Left lung (tissue), 10 donors: ENCODE measurements around the gene PLPPR5. TPM values are rescaled to one million over a fixed set of nuclear protein-coding genes. Genes with fewer than 3 reads are reported as not detected.

Experiments
- ATAC-seq: fragments of 200-7000 bp; cut with Tn5 transposase; one replicate; pipeline ENCODE4 v1.9.1; 2020; ENCODE audit warnings: moderate library complexity
- DNase-seq, 4 donors: peaks; one replicate each; pipeline ENCODE4 v3.0.0-alpha.2; 2013 to 2020
- H3K27ac ChIP-seq, 2 donors: fragments of 200-600 bp; sonication (generic) in 1 of 2; one replicate each; pipeline versions ENCODE4 v1.5.0 to v1.8.0; 2020 to 2021
- H3K27me3 ChIP-seq, 2 donors: fragments of 200-600 bp; sonication (generic) in 1 of 2; one replicate each; pipeline versions ENCODE4 v1.5.0 to v1.8.0; 2020 to 2021
- H3K36me3 ChIP-seq, 2 donors: fragments of 200-600 bp; sonication (generic) in 1 of 2; one replicate each; pipeline versions ENCODE4 v1.5.0 to v1.8.0; 2020 to 2021
- H3K4me1 ChIP-seq, 2 donors: fragments of 200-600 bp; one replicate each; pipeline ENCODE4 v1.8.0; 2021
- H3K4me3 ChIP-seq, 2 donors: fragments of 200-600 bp; sonication (generic) in 1 of 2; one replicate each; pipeline versions ENCODE4 v1.5.0 to v1.8.0; 2020 to 2021; ENCODE audit warnings: mild to moderate bottlenecking in 1 of 2
- H3K9me3 ChIP-seq, 2 donors: fragments of 200-600 bp; sonication (generic) in 1 of 2; one replicate each; pipeline versions ENCODE4 v1.5.0 to v1.8.0; 2020 to 2021
- intact Hi-C, 2 donors: fragments of 100-400 bp; cut with DNase I; formaldehyde crosslinking; loops; one replicate each; pipeline versions ENCODE4 v1.11.2 to v1.14.2; 2022
- polyA plus RNA-seq, 6 donors: library from polyadenylated mRNA; unstranded; fragments of 120-200 nt; gene quantifications; one replicate each; pipeline ENCODE4 v1.2.1, GENCODE V29; 2013; ENCODE audit not compliant: insufficient read length in 6 of 6
- total RNA-seq, 2 donors: library from RNA; stranded (reverse); fragmentation: NEBNext Ultra II Directional; extraction: Animal tissue kit (Norgen Biotek cat#: 25700); gene quantifications; one replicate each; pipeline ENCODE4 v1.2.1, GENCODE V29; 2021
- TF ChIP-seq, protein P1 (sequence below), 2 donors: fragments of 200-600 bp; sonication (generic) in 1 of 2; IDR thresholded peaks; one replicate each; pipeline versions ENCODE4 v1.5.0 to v1.8.0; 2021; ENCODE audit warnings: antibody characterized with exemption in 2 of 2
- donor health status: DM: no; HTN: yes; CAD: no.
- donor health status: DM: no; HTN: no; CAD: no.

The PLPPR5 gene
- total and polyA plus RNA-seq, 8 donors = 0.06 to 6.3 (median 3.5) TPM; not detected in 1

DNA sequence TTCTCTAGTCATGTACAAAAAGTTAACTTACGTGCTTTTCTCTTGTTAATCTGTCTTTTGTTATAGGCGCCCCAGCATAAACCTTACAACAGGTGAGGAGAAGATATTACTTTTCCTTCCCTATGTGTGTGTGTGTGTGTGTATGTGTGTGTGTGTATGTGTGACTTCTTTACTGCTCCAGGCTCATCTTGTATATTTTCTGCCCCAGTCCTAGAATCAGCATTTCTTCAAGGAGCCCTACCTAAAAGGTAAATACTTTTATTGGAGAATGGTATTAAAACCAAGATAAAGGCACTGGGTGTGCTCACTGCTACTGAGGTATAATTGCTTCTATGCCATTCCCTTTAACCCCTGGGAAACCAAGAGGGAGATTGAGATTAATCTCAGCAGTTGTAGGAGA, 129.8 kb downstream of the PLPPR5 start:
- H3K4me1 ChIP-seq = no peaks in the 10 kb centered on the region
- H3K9me3 ChIP-seq = no peaks in the 10 kb centered on the region
- ATAC-seq = no peak
- no peaks in the 10 kb centered on the region for H3K27me3 ChIP-seq
- H3K27ac ChIP-seq = no peak overlapping the region
- DNase-seq = no peak
- no peak overlapping the region for H3K4me3 ChIP-seq
- H3K36me3 ChIP-seq = no peaks in the 10 kb centered on the region
- intact Hi-C loops = no loop called here
- TF ChIP-seq, protein P1, sequence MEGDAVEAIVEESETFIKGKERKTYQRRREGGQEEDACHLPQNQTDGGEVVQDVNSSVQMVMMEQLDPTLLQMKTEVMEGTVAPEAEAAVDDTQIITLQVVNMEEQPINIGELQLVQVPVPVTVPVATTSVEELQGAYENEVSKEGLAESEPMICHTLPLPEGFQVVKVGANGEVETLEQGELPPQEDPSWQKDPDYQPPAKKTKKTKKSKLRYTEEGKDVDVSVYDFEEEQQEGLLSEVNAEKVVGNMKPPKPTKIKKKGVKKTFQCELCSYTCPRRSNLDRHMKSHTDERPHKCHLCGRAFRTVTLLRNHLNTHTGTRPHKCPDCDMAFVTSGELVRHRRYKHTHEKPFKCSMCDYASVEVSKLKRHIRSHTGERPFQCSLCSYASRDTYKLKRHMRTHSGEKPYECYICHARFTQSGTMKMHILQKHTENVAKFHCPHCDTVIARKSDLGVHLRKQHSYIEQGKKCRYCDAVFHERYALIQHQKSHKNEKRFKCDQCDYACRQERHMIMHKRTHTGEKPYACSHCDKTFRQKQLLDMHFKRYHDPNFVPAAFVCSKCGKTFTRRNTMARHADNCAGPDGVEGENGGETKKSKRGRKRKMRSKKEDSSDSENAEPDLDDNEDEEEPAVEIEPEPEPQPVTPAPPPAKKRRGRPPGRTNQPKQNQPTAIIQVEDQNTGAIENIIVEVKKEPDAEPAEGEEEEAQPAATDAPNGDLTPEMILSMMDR (IDR thresholded peaks at IDR 0.05) = no peak

DNA sequence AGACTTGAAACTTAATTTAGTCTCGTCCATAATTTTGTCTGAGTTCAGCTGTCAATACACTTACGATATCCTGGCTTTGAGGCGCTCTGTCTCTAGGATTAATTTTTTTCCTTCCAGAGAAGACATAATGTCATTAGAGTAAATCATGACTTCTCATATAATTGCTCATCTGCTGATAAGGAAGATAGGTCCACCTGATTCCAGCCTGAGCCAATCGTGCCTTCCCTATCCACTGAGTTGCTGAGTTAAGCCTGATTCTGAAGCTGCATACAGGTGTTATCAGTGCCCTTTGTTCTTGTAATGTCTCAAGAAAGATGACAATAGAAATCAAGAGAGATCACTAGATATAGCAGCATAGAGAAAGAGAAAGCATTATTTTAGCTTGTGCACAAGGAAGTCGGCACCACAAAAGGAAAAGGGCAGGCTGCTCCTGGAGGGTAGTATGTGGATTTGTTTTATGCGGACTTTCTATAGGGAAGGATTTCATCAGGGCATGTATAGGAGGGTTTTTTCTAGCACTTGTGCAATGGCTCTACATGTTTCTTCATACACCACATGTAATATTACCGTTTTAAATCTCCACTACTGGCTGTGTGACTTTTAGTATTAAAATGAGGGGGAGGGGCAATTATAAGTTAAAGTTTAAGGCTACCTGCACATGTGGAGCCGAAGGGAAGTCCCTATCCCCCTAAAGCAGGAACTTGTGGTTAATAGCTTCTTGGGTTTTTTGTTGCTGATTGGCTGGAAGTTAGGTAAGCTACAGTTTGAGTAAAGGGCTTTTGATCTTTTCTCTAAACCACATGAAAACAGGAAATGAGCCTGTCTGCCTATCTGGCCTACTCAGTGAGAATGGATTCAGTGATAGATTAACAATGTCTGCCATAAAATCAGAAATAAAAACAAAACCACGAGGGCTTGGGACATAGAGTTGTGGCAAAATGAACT, 133.4 kb downstream of the PLPPR5 start:
- Histone ChIP-seq H3K27me3 (no peaks in the 10 kb centered on the region), H3K9me3 (peaks cover 0 to 7% of the 10 kb centered on the region in 2 donors), H3K27ac (peak overlapping the region in 1 of 2 donors; percentile 39), H3K36me3 (no peaks in the 10 kb centered on the region), H3K4me1 (no peaks in the 10 kb centered on the region), H3K4me3 (no peak overlapping the region)
- no peak for ATAC-seq
- no peak for DNase-seq
- intact Hi-C loops = no loop called here
- TF ChIP-seq, protein P1 (IDR thresholded peaks at IDR 0.05) = no peak

DNA sequence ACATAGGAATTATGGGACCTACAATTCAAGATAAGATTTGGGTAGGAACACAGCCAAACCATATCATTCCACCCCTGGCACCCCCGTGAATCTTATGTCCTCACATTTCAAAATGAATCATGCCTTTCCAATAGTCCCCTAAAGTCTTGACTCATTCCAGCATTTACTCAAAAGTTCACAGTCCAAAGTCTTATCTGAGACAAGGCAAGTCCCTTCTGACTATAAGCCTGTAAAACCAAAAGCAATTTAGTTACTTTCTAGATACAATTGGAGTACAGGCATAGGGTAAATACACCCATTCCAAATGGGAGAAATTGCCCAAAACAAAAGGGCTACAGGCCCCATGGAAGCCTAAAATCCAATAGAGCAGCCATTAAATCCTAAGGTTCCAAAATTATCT, 138.9 kb downstream of the PLPPR5 start:
- Histone ChIP-seq H3K27me3 (no peaks in the 10 kb centered on the region), H3K36me3 (no peaks in the 10 kb centered on the region), H3K27ac (no peak overlapping the region), H3K9me3 (peaks cover 0 to 12% of the 10 kb centered on the region in 2 donors), H3K4me3 (no peak overlapping the region), H3K4me1 (no peaks in the 10 kb centered on the region)
- no peak for DNase-seq
- intact Hi-C loops = no loop called here
- TF ChIP-seq, protein P1 (IDR thresholded peaks at IDR 0.05) = no peak
- ATAC-seq = no peak

DNA sequence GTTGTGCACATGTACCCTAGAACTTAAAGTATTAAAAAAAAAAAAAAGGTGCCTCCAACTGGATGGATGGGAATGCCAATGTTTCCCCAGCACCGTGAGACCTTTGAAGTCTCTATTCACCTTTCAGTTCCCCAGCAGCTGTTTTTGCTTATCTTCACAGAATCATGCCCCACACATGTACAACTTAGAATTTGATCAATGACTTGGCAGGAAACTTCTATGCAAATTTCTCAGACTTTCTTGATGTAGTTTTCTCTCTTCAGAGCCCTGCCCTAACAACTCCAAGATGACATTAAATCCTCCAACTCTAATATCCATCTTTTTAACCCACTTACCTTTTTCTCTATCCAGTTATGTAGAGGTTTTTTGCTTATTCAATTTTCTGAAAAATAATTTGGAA, 144.3 kb downstream of the PLPPR5 start:
- no peaks in the 10 kb centered on the region for H3K36me3 ChIP-seq
- intact Hi-C loops = no loop called here
- DNase-seq (no peak), ATAC-seq (no peak)
- H3K27me3 ChIP-seq = no peaks in the 10 kb centered on the region
- H3K9me3 ChIP-seq = no peaks in the 10 kb centered on the region
- H3K27ac ChIP-seq = no peak overlapping the region
- TF ChIP-seq, protein P1 (IDR thresholded peaks at IDR 0.05) = no peak
- no peak overlapping the region for H3K4me3 ChIP-seq
- H3K4me1 ChIP-seq = no peaks in the 10 kb centered on the region

DNA sequence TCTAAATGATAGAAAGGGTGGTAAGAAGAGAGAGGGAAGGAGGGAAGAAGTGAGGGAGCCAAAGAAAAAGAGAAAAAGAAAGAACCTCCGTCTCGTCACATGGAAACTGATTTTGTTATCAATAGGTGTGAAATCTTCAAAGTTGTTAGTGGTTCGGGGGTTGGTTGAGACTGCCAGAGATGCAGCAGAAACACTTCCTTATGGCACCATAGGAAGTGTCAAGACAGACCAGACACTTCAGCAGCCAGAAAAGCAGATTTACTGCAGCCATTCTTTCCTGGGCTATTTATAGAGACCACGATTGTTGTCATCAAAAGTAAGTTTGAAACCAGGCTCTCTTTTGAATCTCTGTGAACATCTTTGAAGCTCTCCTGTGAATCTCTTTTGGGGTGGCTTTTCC, 150.5 kb downstream of the PLPPR5 start:
- ATAC-seq (no peak), DNase-seq (no peak)
- Histone ChIP-seq H3K27ac (no peak overlapping the region), H3K4me1 (no peaks in the 10 kb centered on the region), H3K4me3 (no peak overlapping the region), H3K36me3 (no peaks in the 10 kb centered on the region), H3K27me3 (no peaks in the 10 kb centered on the region), H3K9me3 (no peaks in the 10 kb centered on the region)
- intact Hi-C loops = no loop called here
- TF ChIP-seq, protein P1 (IDR thresholded peaks at IDR 0.05) = no peak
